ENCODE data around the gene KRT85.

KRT85 gene

GRCh38 chr12:52366738-52367485 is at the start of gene KRT85:
TSS of gene KRT85 (minus strand) at chr12:52367481. CDS start at chr12:52367405, 76 bp downstream.
- no peak for TF ChIP-seq CTCF (conservative IDR thresholded peaks at IDR 0.05; ENCODE audit: low read length)
- H3K4me3 ChIP-seq (ENCODE audit: low read length) = no peak within 1 kb of the TSS
- DNase-seq (ENCODE audit: low read depth) = no peak

GRCh38 chr12:52416795-52417194 is 49.5 kb upstream of the KRT85 start:
- H3K4me3 ChIP-seq (ENCODE audit: low read length) = no peak overlapping the region
- no peak for TF ChIP-seq CTCF (conservative IDR thresholded peaks at IDR 0.05; ENCODE audit: low read length)

GRCh38 chr12:52415870-52416750 is 48.8 kb upstream of the KRT85 start:
- H3K4me3 ChIP-seq (ENCODE audit: low read length) = no peak overlapping the region
- DNase-seq (ENCODE audit: low read depth) = peak; percentile 80
- TF ChIP-seq CTCF (conservative IDR thresholded peaks at IDR 0.05; ENCODE audit: low read length) = no peak

More at GRCh38 chr12:52416795-52417194, 49.5 kb upstream of the KRT85 start:
- DNase-seq (ENCODE audit: low read depth) = no peak

- no peak for DNase-seq (ENCODE audit: low read depth)
- no peak overlapping the region for H3K4me3 ChIP-seq (ENCODE audit: low read length)
- no peak for TF ChIP-seq CTCF (conservative IDR thresholded peaks at IDR 0.05; ENCODE audit: low read length)
Observed at GRCh38 chr12:52414936-52415335, 47.7 kb upstream of the KRT85 start.

- H3K4me3 ChIP-seq (ENCODE audit: low read length) = no peak overlapping the region
- TF ChIP-seq CTCF (conservative IDR thresholded peaks at IDR 0.05; ENCODE audit: low read length) = no peak
- DNase-seq (ENCODE audit: low read depth) = no peak
Observed at GRCh38 chr12:52413782-52414345, 46.6 kb upstream of the KRT85 start.

- TF ChIP-seq CTCF (conservative IDR thresholded peaks at IDR 0.05; ENCODE audit: low read length) = no peak
- no peak overlapping the region for H3K4me3 ChIP-seq (ENCODE audit: low read length)
- DNase-seq (ENCODE audit: low read depth) = no peak
Observed at GRCh38 chr12:52413202-52413601, 45.9 kb upstream of the KRT85 start.

All from AG10803 (cell line).